T-helper 1 cell (primary cell): ENCODE results near the gene MBNL1.

Experiments
- DNase-seq, 5 donors: peaks; one replicate each; pipeline ENCODE4 v3.0.0-alpha.2; 2012 to 2020

MBNL1 gene

DNA sequence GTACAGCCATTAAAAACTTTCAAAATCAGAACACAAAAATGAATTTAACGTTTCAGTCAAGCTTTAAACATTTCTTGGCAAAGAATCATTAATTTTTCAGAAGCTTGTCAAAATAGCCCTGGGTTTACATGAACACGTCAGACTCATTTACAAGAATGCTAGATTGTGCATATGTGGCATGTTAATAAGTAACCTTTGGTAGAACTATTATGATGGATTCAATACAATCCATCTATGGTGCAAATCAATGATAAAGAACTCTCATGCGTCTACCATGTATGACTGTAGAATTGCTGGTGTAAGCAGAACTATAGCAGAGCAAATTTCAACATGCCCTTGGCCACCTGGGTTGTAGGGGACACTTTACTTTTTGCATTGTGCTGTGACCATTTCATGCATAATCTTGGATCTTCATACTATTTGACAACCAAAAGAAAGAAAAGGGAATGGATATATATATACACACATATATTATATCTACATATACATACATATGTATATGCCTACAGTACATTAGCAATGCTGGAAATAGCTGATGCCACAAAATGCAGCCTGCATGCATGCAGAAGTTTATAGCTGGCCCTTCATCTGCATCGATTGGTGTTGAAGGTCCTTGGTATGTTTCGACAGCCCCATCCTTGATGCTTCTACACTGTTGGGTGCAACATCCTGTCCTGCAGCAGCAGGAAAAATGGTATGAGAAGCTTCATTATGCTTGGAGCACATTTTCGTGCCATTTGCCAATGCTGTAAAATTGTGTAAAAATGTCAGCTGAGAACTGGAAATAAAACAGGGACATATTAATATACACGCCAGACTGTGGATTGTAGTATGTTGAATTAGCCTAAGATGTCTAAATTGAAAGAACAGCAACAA is 189.0 kb downstream of the MBNL1 start:
- no peak for DNase-seq

DNA sequence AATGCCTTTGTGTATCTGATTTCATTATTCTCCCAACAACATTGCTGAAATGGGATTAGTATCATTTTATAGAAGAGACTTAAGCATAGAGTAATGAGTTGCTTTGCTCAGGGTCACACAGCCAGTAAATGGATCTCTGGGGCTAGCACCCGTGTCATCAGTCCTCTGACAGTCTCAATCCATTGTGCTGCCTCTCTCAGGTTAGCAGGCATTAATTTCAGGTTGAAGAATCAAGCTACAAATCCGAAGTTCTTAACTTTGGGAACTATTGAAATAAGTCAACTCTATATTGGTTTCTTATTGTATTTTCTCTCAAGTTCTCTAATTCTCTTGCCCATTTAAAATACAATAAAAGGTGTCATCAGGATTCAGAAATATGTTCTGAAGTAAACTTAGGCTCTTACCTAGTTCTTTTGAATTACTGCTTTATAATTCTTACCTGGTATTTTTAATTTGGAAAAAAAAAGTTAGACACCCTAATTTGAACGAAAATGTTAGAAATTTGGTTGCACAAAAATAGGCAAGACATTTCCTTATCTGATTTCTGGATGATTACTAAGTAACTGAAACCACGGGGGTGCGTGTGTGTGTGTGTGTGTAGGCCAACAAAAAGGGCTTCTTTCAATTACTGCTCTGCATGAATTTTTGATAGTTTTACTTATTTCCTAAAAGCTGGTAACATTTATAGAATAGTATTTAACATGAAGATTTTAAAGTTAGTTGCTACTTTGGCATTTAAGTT is 189.8 kb downstream of the MBNL1 start:
- no peak for DNase-seq

DNA sequence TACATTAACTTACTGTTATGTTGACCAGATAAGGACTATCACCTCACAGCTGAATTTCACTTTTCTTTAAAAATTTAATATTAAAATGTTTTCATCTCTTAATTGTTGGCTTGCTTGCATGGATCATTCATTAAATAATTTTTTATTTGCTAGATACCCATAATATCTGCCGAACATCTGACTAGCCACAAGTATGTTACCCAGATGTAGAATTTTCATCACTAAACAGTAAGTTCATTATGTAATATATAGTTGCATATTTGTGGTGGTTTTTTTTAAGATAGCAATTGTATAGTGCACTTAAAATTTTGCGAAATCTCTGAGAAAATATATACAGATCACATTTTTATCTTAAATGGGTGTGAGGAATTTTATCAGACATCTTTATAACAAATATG is 190.4 kb downstream of the MBNL1 start:
- DNase-seq, result no peak

DNA sequence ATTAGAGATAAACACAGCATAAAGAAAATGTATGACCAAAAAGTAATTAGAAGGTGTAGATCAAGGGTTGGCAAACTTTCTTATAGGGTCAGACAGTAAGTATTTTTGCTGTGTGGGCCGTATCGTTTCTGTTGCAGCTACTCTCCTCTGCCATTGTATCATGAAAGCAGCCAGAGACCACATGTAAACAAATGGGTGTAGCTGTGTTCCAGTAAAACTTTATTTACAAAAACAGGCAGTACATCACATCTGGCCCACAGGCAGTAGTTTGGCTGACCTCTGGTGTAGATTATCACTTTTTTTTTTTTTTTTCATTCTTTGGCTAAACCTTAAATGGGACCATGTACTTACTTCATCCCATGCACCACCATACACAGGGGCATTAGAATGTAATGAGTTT is 190.8 kb downstream of the MBNL1 start:
- DNase-seq, result no peak

DNA sequence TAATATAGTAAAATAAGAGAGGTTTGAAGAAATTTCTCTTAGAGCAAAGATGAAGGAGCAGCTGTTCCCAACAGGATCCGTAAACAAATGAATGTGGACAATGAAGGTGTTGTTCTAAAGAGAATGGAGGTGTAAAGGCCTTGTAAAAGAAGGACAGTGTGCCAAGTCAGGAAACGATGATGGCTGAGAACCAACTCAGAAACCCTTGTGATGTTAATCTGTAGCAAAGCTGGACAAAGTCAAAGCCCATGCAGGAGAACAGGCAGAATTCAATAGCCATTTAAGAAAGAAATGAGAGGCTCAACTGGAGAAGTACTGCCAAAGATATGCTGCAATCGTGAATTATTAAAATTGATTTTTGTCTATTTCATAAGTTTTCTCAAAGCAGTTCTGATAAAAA is 192.2 kb downstream of the MBNL1 start:
- no peak for DNase-seq

DNA sequence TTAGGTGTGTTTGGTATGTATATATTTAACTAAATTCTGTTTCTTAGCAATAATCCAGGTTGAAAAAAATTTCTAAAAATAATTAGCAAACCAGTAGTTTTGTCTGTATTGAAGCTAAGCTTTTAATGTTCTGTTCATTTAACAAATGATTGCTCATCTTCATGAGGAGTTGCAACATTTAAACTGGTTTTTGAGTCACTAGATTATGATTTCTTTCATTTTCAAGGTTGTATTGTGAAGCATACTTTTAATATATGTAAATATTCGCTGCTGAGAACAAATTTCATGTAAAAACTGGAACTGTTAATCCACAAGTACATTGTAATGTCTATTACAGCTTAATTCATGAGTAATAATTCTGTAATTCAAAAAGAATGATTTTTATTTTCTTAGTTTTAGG is 192.7 kb downstream of the MBNL1 start:
- DNase-seq, result no peak

DNA sequence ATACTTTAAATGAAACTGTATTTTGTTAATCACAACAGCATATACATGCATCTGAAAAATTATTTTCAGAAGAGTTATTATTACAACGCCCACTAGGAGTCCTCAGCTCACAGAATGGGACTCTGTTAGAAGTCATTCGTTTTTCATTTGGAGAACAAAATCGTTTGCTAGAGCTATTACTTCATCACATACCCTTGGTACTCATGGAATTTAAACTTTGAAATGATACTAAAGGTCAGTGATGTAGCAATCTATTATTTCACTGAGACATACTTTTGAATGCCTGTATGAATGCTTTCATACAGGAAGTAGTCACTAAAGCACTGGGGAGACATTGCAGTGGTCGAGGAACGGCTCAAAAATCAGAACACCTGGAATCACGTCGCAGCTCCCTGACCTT is 198.1 kb downstream of the MBNL1 start:
- peak in 1 of 5 donors; percentile 18 for DNase-seq

DNA sequence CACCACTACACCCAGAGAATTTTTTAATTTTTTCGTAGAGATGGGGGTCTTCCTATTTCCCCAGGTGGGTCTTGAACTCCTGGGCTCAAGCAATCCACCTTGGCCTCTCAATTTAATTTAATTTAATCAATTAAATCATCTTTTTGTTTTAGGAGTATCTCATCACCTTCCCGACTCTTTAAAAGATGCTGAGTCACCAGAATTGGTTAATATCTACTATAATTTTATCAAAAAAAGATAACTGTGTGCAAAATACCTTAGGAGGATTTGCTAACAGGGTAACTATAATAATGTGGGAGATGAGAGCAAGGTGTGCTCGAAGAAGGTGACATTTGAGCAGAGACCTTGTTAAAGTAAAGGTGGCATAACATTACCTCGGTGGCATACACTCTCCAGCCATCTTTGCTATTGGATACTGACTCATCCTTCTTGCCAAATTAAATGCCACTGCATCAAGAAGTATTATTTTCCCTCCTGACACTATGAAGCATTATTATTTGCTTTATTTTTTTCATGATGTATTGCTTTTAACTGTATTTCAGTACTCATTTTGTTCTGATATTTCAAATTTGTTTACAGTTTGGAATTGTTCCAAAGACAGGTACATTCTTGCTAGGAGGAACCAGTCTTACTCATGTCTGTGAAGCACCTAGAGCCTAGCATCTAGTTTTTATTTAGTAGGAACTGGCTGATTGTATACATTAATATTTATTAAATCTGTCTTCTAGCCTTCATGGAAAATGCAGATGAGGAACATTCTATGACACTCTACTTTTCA is 200.7 kb downstream of the MBNL1 start:
- no peak for DNase-seq

DNA sequence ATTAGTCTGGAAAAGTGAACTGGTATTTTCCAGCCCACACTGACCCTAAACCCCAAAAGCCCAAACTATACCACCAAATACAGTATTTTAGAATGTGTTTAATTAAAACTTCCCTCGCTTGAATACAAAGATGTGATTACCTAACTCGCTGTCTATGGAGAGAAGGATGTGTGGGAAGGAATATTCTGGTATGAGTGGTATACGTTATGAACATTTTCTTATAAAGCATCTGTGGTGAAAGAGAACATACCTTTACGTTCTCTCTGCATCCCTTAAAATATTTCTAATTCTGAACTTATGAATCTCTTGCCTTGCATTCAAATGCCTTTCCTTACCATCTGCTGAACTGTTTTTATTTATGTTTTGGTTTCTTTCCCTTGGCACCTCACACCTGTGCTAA is 201.4 kb downstream of the MBNL1 start:
- no peak for DNase-seq

DNA sequence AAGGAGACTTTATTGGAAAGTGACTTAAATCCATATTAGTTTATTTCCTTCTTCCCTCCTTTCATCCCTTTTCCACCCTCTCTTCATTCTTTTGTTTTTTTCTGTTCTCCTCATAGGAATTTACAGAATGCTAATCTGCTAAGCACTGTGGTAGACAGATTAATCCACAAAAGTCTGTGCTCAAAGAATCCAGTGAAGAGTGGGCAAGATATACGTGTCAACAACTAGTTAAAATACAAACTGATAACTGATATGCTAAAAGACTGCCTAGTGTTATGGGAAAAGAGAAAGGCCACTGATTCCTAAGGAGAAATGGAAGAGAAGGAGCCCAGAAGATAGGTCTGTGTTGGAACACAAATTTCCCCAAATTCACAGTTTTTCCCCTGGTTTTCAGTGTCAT is 202.2 kb downstream of the MBNL1 start:
- no peak for DNase-seq

DNA sequence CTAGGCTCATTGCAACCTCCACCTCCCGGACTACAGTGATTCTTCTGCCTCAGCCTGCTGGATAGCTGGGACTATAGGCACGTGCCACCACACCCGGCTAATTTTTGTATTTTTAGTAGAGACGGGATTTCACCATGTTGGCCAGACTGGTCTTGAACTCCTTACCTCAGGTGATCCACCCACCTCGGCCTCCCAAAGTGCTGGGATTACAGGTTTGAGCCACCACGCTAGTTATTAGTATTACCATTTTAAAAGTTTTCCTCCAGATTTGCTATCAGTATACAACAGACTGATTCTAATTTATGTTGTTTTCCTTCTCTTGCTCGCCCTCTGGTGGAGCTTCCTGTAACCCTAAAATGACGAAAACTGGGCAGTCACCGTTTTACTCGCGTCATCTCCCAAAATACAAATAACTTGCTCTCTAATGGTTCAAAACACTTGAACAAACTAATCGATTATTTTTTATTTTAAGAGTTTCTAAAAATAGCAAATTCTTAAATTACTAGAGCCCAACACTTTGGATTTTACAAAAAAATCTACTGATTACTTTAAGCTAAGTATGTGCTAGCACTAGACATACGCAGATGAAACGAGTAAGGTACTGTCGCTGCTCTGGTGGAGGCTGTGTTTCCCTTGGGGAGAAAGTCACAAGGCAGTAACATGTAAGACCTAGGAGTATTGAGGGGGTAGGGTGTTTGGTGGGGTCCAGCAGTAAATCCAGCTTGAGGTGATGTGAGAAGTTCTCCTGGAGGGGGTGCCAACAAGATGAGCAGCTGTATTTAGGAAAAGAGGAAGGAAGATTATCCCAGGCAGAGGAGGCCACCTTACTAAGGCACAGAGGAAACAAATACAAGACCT is 203.3 kb downstream of the MBNL1 start:
- DNase-seq, result peak; percentile 23 to 66 (median 52)

DNA sequence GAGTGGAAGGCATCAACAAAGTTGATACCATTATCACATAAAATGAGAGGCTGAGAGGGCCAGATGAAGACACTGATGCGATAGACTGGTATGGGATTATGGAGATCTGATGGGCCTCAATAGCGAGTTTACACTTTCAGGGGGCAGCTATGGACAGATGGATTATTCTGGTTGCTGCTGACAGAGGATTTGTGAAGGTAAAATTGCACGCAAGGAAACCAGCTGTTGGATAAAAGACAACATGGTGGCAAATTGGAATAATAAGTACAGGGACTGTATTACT is 203.9 kb downstream of the MBNL1 start:
- DNase-seq, result no peak

DNA sequence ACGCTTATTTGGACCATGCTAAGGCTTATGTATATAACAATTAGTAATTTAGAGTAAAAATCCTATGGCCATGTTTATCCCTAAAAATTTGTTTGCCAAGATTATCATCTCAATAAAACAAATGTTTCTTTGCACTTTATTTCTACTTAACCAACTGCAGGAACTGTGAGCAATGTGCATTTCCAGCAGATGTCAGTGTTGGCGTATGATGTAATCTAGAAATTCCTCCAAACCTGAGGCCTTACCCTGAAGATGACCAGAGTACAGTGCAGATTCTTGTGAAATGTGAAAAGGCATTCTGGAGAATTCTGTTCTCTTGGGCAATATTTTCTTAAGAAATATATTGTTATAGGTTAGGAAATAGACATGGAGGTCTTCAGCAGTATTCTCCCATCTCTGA is 205.9 kb downstream of the MBNL1 start:
- DNase-seq, result peak in 1 of 5 donors; percentile 33

DNA sequence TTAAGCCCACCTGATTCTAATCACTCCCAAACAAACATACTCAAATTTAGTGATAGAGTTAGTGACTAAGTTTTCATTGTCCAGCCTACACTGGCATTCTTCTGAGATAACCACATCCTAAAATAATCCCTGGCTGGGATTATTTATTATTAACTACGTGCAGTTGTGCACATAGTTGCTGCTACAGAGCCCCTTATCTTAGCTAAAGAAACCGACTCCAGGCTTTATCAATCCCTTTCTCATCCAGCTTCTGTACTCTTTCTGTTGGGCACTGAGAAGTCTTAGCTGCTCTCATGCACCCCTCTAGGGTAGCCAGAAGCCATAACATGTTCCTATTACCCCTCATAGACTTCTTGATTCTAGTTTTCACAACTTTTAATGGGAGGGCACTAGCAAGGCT is 208.7 kb downstream of the MBNL1 start:
- no peak for DNase-seq

DNA sequence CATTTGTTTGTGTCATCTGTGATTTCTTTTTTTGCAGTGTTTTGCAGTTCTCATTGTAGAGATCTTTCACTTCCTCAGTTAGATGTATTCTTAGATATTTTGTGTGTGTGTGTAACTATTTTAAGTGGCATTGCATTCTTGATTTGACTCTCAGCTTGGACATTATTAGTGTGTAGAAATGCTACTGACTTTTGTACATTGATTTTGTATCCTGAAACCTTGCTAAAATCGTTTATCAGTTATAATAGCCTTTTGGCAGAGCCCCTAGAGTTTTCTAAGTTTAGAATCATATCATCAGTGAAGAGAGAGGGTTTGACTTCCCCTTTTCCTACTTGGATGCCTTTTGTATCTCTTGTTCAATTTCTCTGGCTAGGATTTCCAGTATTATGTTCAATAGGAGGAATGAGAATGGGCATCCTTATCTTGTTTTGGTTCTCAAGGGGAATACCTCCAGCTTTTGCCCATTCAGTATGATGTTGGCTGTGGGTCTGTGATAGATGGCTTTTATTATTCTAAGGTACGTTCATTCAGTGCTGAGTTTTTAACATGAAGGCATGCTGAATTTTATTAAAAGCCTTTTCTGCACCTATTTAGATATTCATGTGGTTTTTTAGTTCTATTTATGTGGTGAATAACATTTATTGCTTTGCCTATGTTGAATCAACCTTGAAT is 211.7 kb downstream of the MBNL1 start:
- DNase-seq, result no peak

DNA sequence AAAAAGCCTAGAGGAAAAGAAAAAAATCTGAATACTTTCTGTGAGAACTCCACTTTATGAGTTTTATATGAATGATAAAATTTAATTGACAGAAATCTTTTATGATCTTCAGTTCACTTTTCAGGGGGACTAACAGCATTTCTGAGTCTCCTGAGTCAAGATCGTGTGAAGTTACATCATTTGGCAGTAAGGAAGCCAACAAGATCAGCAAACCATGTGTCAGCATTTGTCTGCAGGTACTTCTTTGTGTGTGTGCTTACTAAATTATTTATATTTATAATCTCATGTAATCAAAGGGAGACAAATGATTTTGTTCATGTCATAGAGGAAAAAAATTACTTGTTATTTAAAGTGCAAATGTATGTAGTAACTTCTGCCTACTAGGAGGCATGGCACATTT is 217.6 kb downstream of the MBNL1 start:
- no peak for DNase-seq

DNA sequence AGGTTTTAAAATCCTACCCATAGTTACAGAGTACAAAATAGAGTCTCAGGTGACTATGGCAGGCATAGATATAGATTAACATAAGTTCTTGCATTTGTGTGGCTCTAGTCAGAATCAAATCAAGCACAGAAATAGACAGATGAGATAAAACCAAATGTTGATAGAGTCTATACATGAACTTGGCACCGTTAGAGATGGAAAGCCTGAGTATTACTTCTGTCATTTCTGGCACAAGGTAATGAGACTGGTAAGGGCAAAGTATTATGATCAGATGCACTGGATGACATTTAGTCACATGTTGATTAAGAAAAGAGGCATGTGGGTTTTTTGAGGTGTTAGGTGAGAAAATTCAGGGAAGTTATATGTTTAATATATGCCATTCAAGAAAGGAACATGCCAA is 219.7 kb downstream of the MBNL1 start:
- no peak for DNase-seq

DNA sequence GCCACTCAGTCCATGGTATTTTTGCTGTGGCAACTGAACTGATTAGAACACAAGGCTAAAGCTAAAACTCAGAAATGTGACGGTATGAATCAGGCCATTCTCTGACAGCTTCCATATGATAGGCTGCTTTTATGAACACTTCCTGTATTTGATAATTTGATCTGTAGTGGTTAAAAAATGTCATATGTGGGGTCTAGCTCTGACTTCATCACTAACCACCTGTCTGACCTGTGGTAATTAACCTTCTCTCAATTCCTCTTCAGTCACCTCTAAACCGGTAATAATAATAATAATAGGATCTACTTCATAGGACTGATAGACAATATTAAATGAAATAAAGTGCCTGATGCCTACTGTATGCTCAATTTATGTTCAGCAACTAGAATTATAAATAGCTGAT is 223.2 kb downstream of the MBNL1 start:
- DNase-seq, result no peak

DNA sequence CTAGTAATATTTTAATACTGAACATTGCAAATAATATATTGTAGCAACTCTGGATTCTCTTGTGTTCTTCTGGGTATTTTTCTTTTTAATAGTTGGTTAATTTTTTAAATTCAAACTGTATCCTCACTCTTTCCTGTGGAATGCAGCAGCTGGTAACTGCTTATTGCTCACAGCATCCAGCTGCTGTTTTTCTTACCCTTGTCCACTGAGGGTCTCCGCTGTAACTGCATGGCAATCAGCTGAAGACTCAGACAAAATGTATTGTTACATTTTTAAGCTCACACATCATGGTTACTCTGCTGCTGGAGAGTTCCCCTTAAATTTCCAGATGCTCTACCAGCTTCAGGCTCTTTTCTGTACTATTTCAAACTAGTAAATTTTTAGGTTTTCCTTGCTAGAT is 227.6 kb downstream of the MBNL1 start:
- DNase-seq, result no peak

DNA sequence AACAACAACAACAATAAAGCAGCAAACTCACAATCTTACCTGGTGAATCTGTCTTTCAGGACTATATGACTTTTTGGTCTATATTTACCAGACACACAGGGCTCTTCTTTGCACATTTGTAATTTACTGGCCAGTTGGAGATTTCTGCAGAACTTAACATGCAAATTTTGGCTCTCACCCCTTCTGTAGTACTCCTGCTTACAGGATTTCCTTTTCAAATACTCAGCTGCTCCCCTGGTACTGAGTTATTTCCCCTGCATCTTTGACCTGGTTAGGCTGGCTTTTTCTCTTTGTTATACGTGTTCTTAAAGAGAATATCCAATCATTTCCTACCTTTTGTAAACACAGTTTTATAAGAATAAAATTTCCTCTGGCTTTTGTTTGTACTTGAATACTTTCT is 228.0 kb downstream of the MBNL1 start:
- DNase-seq, result no peak

DNA sequence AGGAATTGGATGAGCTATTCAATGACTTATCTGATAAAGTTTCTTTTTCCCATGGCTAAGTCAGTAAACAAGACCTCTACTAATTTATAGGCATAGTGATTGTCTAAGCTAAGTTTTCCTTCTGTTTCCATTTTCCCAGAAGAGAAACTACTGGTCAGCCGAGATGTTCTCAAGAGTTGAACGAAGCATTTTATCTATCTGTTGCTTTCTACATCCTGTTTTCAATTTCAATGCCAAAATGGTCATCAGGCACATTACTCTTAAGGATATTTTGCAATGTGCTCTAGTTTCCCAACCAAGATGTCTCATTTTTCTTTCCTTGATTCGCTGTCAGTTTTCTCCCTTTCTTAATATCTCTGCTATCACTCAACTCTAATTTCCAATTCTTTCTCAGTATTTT is 228.7 kb downstream of the MBNL1 start:
- no peak for DNase-seq

DNA sequence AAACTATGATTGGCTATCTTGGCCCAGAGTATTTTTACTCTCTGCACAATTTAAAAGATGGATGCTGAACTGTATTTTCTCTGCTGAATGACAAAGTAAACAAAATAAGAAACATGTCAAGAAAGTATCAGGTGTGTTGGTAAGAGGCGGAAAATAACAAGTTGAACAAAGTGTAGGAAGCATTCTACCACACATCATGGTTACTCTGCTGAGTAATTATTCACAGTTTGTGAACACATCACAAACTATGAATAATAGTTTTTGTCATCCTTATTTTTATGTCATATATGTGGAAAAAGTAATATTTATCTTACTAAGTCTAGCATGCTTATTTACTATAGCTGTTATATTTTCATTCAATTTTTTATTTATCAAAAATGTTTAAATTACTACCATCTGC is 229.2 kb downstream of the MBNL1 start:
- DNase-seq, result no peak
